Keratinocyte (primary cell): ENCODE results near the gene UBE2E3. TPM values are rescaled to one million over a fixed set of nuclear protein-coding genes. Genes with fewer than 3 reads are reported as not detected.

Experiments used
- DNase-seq: peaks from one replicate; pipeline ENCODE4 v3.0.0-alpha.2; 2011; ENCODE audit warnings: low read depth, missing footprints, low spot score
- FAIRE-seq: peaks from 2 replicates; lab custom pipeline; 2011; peaks lifted over from hg19 to GRCh38; lab: Jason Lieb, UNC
- H2AFZ ChIP-seq: 2 replicates; pipeline ENCODE4 v1.6.0; 2012; ENCODE audit warnings: low read length, control low read depth, inconsistent platforms; ENCODE audit not compliant: control insufficient read depth
- H3K27ac ChIP-seq: 2 replicates; pipeline ENCODE4 v1.5.1; 2011; ENCODE audit warnings: low read length; ENCODE audit not compliant: control insufficient read depth, insufficient read depth
- H3K27me3 ChIP-seq: 3 replicates; pipeline ENCODE4 v1.6.0; 2011; ENCODE audit warnings: low read length; ENCODE audit not compliant: control insufficient read depth, insufficient read depth; ENCODE audit errors: extremely low read depth
- H3K36me3 ChIP-seq, 2 experiments: 2 replicates in 1 of 2; 3 replicates in 1 of 2; pipeline ENCODE4 v1.5.1; 2011; ENCODE audit warnings: low read length in 2 of 2, mild to moderate bottlenecking in 1 of 2; ENCODE audit not compliant: control insufficient read depth in 2 of 2, insufficient read depth in 2 of 2; ENCODE audit errors: extremely low read depth in 1 of 2
- H3K4me1 ChIP-seq: 3 replicates; pipeline ENCODE4 v1.5.1; 2011; ENCODE audit warnings: low read length; ENCODE audit not compliant: control insufficient read depth, insufficient read depth; ENCODE audit errors: extremely low read depth
- H3K4me2 ChIP-seq: 3 replicates; pipeline ENCODE4 v1.6.0; 2011; ENCODE audit warnings: low read depth, low read length; ENCODE audit not compliant: control insufficient read depth, insufficient read depth; ENCODE audit errors: extremely low read depth
- H3K4me3 ChIP-seq, 3 experiments: fragments of 200-600 bp in 1 of 3; sonication (generic) in 1 of 3; 2 replicates in 2 of 3; 3 replicates in 1 of 3; pipeline ENCODE4 v1.5.1; 2011 to 2016; ENCODE audit warnings: low read length in 3 of 3, mild to moderate bottlenecking in 3 of 3, control low read depth in 2 of 3, inconsistent platforms in 1 of 3, low read depth in 1 of 3, mixed read lengths in 1 of 3, mixed run types in 1 of 3, moderate library complexity in 1 of 3; ENCODE audit not compliant: control insufficient read depth in 2 of 3, insufficient read depth in 2 of 3; ENCODE audit errors: extremely low read depth in 1 of 3
- H3K79me2 ChIP-seq: 2 replicates; pipeline ENCODE4 v1.6.0; 2012; ENCODE audit warnings: low read length; ENCODE audit not compliant: control insufficient read depth, insufficient read depth
- H3K9ac ChIP-seq: 3 replicates; pipeline ENCODE4 v1.6.0; 2011; ENCODE audit warnings: low read length; ENCODE audit not compliant: control insufficient read depth, insufficient read depth; ENCODE audit errors: extremely low read depth
- H3K9me1 ChIP-seq: 3 replicates; pipeline ENCODE4 v1.6.0; 2011; ENCODE audit warnings: low read length; ENCODE audit not compliant: control insufficient read depth, insufficient read depth; ENCODE audit errors: extremely low read depth
- H3K9me3 ChIP-seq: 2 replicates; pipeline ENCODE4 v1.5.1; 2012; ENCODE audit warnings: low read depth, low read length; ENCODE audit not compliant: control insufficient read depth
- H4K20me1 ChIP-seq: 3 replicates; pipeline ENCODE4 v1.6.0; 2011; ENCODE audit warnings: low read length; ENCODE audit not compliant: control insufficient read depth, insufficient read depth; ENCODE audit errors: extremely low read depth
- CTCF ChIP-seq, 3 experiments: IDR thresholded peaks in 1 of 3; conservative IDR thresholded peaks in 1 of 3; optimal IDR thresholded peaks in 1 of 3; 2 replicates in 2 of 3; 3 replicates in 1 of 3; pipeline versions ENCODE3 to v1.5.1; 2011; ENCODE audit warnings: low read length in 3 of 3, mild to moderate bottlenecking in 3 of 3, moderate library complexity in 2 of 3, control low read depth in 1 of 3, inconsistent platforms in 1 of 3; ENCODE audit not compliant: insufficient read depth in 2 of 3; ENCODE audit errors: extremely low read depth in 1 of 3
- EZH2 ChIP-seq: IDR thresholded peaks from one replicate; pipeline ENCODE4 v1.6.1; 2012; ENCODE audit warnings: inconsistent platforms, mild to moderate bottlenecking, low read length, moderate library complexity
- dilution Hi-C: fragments of 300-500 bp; cut with MboI; formaldehyde crosslinking; loops from one replicate; pipeline ENCODE4 v1.7.0; 2020; ENCODE audit warnings: low sequenced_read_pairs; ENCODE audit not compliant: extremely low pct_ligation_motif_present
- polyA plus RNA-seq, 5 experiments: library from polyadenylated mRNA; depleted of rRNA in 3 of 5; stranded (reverse) in 3 of 5; stranded (forward) in 1 of 5; unstranded in 1 of 5; fragments of >200 nt; gene quantifications; 1 replicate in 1 of 5; 2 replicates in 3 of 5; 3 replicates in 1 of 5; pipeline versions ENCODE4 v1.2.1 to v1.2.3, GENCODE V29; 2011 to 2012; ENCODE audit warnings: missing spikeins in 2 of 5, low read depth in 1 of 5, low replicate concordance in 1 of 5

UBE2E3 gene
- polyA plus RNA-seq, 1 donor (not counting 4 experiments of a cell fraction or from before 2014, with no cell fraction given) = 91.1 TPM

DNA sequence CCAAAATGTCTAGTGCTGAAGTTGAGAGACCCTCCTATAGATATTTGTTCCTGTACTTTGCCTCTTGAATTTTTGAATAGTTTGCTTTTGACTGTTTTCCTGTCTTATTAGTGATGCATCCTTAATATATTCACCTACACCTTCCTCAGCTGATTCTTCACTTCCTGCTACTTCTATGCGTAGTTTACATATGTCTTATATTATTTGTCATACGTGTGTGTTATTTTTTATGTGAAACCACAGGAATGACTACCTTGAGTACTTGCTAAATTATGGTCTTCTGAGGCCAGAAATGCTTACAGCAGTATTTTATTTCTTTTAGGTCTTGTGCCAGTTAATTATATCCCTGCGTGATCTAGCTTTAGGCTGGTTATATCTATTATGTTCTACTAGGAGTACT, 9.9 kb downstream of the UBE2E3 start:
- TF ChIP-seq EZH2 (no peak), CTCF (optimal IDR thresholded peaks at IDR 0.05 in 1 of 3, IDR thresholded peaks at IDR 0.05 in 1 of 3, conservative IDR thresholded peaks at IDR 0.05 in 1 of 3; ENCODE audit: extremely low read depth in 1 of 3, insufficient read depth in 2 of 3, low read length in 3 of 3) (no peak)
- Histone ChIP-seq H3K27me3 (no peaks in the 10 kb centered on the region), H4K20me1 (no peaks in the 10 kb centered on the region), H3K9ac (no peak overlapping the region), H3K9me1 (no peaks in the 10 kb centered on the region), H3K36me3 (peaks cover 5 to 6% of the 10 kb centered on the region in 2 experiments), H3K4me3 (no peak overlapping the region), H3K4me2 (no peak overlapping the region), H3K4me1 (peaks cover 4% of the 10 kb centered on the region), H2AFZ (no peak overlapping the region), H3K9me3 (no peaks in the 10 kb centered on the region), H3K79me2 (peaks cover 60% of the 10 kb centered on the region), H3K27ac (no peak overlapping the region)
- dilution Hi-C loops = no loop called here
- FAIRE-seq (no peak), DNase-seq (peak; percentile 15)

DNA sequence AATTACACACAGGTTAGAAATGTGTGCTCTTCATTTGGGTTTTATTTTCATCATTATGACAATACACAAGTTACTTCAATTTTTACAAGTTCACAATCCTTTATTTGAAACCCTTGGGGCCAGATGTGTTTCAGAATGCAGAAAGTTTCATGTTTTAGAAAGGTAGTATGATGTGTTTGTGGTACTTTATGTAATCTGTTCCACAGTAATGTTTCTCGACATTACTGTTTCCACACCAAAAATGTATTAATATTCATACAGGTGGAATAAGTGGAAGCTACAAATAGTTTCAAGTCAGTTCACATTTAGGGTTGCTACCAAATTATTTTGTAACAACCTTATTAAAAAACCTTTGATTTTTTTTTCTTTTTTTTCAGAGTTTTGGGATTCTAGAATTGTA, 10.4 kb downstream of the UBE2E3 start:
- dilution Hi-C loops = no loop called here
- no peak overlapping the region for H3K4me3 ChIP-seq
- no peaks in the 10 kb centered on the region for H3K27me3 ChIP-seq
- H3K4me2 ChIP-seq = no peak overlapping the region
- H3K9me1 ChIP-seq = no peaks in the 10 kb centered on the region
- no peak overlapping the region for H3K9ac ChIP-seq
- peaks cover 4% of the 10 kb centered on the region for H3K4me1 ChIP-seq
- TF ChIP-seq CTCF (optimal IDR thresholded peaks at IDR 0.05 in 1 of 3, IDR thresholded peaks at IDR 0.05 in 1 of 3, conservative IDR thresholded peaks at IDR 0.05 in 1 of 3; ENCODE audit: extremely low read depth in 1 of 3, insufficient read depth in 2 of 3, low read length in 3 of 3) (no peak), EZH2 (no peak)
- H3K79me2 ChIP-seq = peaks cover 57% of the 10 kb centered on the region
- no peak for DNase-seq
- H2AFZ ChIP-seq = no peak overlapping the region
- H3K27ac ChIP-seq = no peak overlapping the region
- H4K20me1 ChIP-seq = no peaks in the 10 kb centered on the region
- H3K9me3 ChIP-seq = no peaks in the 10 kb centered on the region
- H3K36me3 ChIP-seq = peaks cover 5 to 6% of the 10 kb centered on the region in 2 experiments
- FAIRE-seq = no peak
